Neural progenitor cell (in vitro differentiated cells): ENCODE data around the gene HTR3A. TPM values are rescaled to one million over a fixed set of nuclear protein-coding genes. Genes with fewer than 3 reads are reported as not detected.
A peak's percentile ranks its signal among the peaks of the same experiment; 100 is the strongest.

Experiments
- DNase-seq: peaks from one replicate; pipeline ENCODE4 v3.0.0-alpha.2; 2016; ENCODE audit warnings: low spot score
- H2AFZ ChIP-seq: fragments of 200-600 bp; sonication (generic); replicated peaks from 2 replicates; pipeline ENCODE4 v1.6.1; 2016; ENCODE audit warnings: antibody characterized with exemption
- H3F3A ChIP-seq: fragments of 200-600 bp; sonication (generic); 2 replicates; pipeline ENCODE4 v1.6.1; 2016; ENCODE audit warnings: antibody characterized with exemption, low read depth
- H3K27ac ChIP-seq: fragments of 200-600 bp; sonication (generic); 2 replicates; pipeline ENCODE4 v1.5.1; 2016; ENCODE audit warnings: mild to moderate bottlenecking
- H3K27me3 ChIP-seq: fragments of 200-600 bp; sonication (generic); 2 replicates; pipeline ENCODE4 v1.6.1; 2016; ENCODE audit warnings: mild to moderate bottlenecking, moderate library complexity
- H3K36me3 ChIP-seq: fragments of 200-600 bp; sonication (generic); 2 replicates; pipeline ENCODE4 v1.5.1; 2016
- H3K4me1 ChIP-seq: fragments of 200-600 bp; sonication (generic); 2 replicates; pipeline ENCODE4 v1.6.1; 2016; ENCODE audit warnings: mixed run types
- H3K4me2 ChIP-seq: fragments of 200-600 bp; sonication (generic); 2 replicates; pipeline ENCODE4 v1.6.1; 2016
- H3K4me3 ChIP-seq: fragments of 200-600 bp; sonication (generic); 2 replicates; pipeline ENCODE4 v1.5.1; 2016
- H3K79me2 ChIP-seq: fragments of 200-600 bp; sonication (generic); 2 replicates; pipeline ENCODE4 v1.6.1; 2016; ENCODE audit warnings: low read depth
- H3K9ac ChIP-seq: fragments of 200-600 bp; sonication (generic); 2 replicates; pipeline ENCODE4 v1.6.1; 2016
- H3K9me3 ChIP-seq: fragments of 200-600 bp; sonication (generic); 2 replicates; pipeline ENCODE4 v1.5.1; 2016; ENCODE audit warnings: low read depth
- H4K20me1 ChIP-seq: fragments of 200-600 bp; sonication (generic); 2 replicates; pipeline ENCODE4 v1.6.1; 2016; ENCODE audit warnings: low read depth
- H3K27ac Mint-ChIP-seq: 3 replicates; pipeline ENCODE4 v1.8.0; 2021; ENCODE audit warnings: mixed read lengths
- H3K27me3 Mint-ChIP-seq: 2 replicates; pipeline ENCODE4 v1.8.0; 2022; ENCODE audit warnings: low read depth, mild to moderate bottlenecking, inconsistent platforms, moderate library complexity, mixed read lengths; ENCODE audit not compliant: insufficient read depth
- H3K36me3 Mint-ChIP-seq: 3 replicates; pipeline ENCODE4 v1.8.0; 2021; ENCODE audit warnings: mixed read lengths
- H3K4me1 Mint-ChIP-seq: 3 replicates; pipeline ENCODE4 v1.8.0; 2021; ENCODE audit warnings: mixed read lengths
- H3K4me3 Mint-ChIP-seq: 3 replicates; pipeline ENCODE4 v1.8.0; 2021; ENCODE audit warnings: mild to moderate bottlenecking, moderate library complexity, mixed read lengths
- H3K9me3 Mint-ChIP-seq: 3 replicates; pipeline ENCODE4 v1.8.0; 2020; ENCODE audit warnings: mixed read lengths
- CTCF ChIP-seq: fragments of 200-600 bp; sonication (generic); IDR thresholded peaks from 2 replicates; pipeline ENCODE4 v1.5.1; 2017; ENCODE audit warnings: antibody characterized with exemption, mild to moderate bottlenecking
- EZH2 ChIP-seq: fragments of 200-600 bp; sonication (generic); IDR thresholded peaks from 2 replicates; pipeline ENCODE4 v1.6.1; 2017; ENCODE audit warnings: antibody characterized with exemption, mild to moderate bottlenecking, moderate library complexity
- EZH2phosphoT487 ChIP-seq: fragments of 200-600 bp; sonication (generic); IDR thresholded peaks from 2 replicates; pipeline ENCODE4 v1.6.1; 2017; ENCODE audit warnings: antibody characterized with exemption
- total RNA-seq: library from RNA; depleted of rRNA; stranded (reverse); fragments of >200 nt; gene quantifications from 2 replicates; pipeline ENCODE4 v1.2.3, GENCODE V29; 2015; ENCODE audit warnings: low replicate concordance

HTR3A gene
- total RNA-seq, 1 donor from 2014 or later, result not detected

- no peaks in the 10 kb centered on the region for H3K9me3 Mint-ChIP-seq
- Histone ChIP-seq H3F3A (peaks cover 26% of the 10 kb centered on the region), H3K4me1 (peaks cover 34% of the 10 kb centered on the region), H4K20me1 (peaks cover 7% of the 10 kb centered on the region), H3K79me2 (no peaks in the 10 kb centered on the region), H2AFZ (no peak overlapping the region), H3K4me2 (no peak overlapping the region), H3K9ac (no peak overlapping the region), H3K27me3 (no peaks in the 10 kb centered on the region), H3K36me3 (no peaks in the 10 kb centered on the region), H3K27ac (no peak overlapping the region), H3K9me3 (no peaks in the 10 kb centered on the region), H3K4me3 (no peak overlapping the region)
- DNase-seq, result peak; percentile 76
- H3K27me3 Mint-ChIP-seq, result peaks cover 18% of the 10 kb centered on the region
- peaks cover 30% of the 10 kb centered on the region for H3K4me1 Mint-ChIP-seq
- TF ChIP-seq CTCF (peak; percentile 80), EZH2phosphoT487 (no peak)
- no peaks in the 10 kb centered on the region for H3K36me3 Mint-ChIP-seq
- peak overlapping the region; percentile 60 for H3K27ac Mint-ChIP-seq
- no peak overlapping the region for H3K4me3 Mint-ChIP-seq
Observed at GRCh38 chr11:113994077-113994954, 19.4 kb downstream of the HTR3A start.

GRCh38 chr11:113997473-113997872 lies 22.6 kb downstream of the HTR3A start:
- H3K4me1 Mint-ChIP-seq, result peaks cover 31% of the 10 kb centered on the region
- no peaks in the 10 kb centered on the region for H3K9me3 Mint-ChIP-seq
- peaks cover 4% of the 10 kb centered on the region for H3K27me3 Mint-ChIP-seq

GRCh38 chr11:113998574-113998973 lies 23.7 kb downstream of the HTR3A start:
- Histone ChIP-seq H3K27ac (no peak overlapping the region), H3K4me3 (no peak overlapping the region), H3K4me1 (peaks cover 12% of the 10 kb centered on the region), H2AFZ (no peak overlapping the region), H3F3A (peaks cover 6% of the 10 kb centered on the region), H3K4me2 (no peak overlapping the region), H3K36me3 (no peaks in the 10 kb centered on the region), H3K9me3 (no peaks in the 10 kb centered on the region), H4K20me1 (no peaks in the 10 kb centered on the region), H3K9ac (no peak overlapping the region), H3K27me3 (no peaks in the 10 kb centered on the region), H3K79me2 (no peaks in the 10 kb centered on the region)
- peaks cover 4% of the 10 kb centered on the region for H3K27me3 Mint-ChIP-seq
- peak; percentile 25 for DNase-seq
- no peaks in the 10 kb centered on the region for H3K9me3 Mint-ChIP-seq
- H3K36me3 Mint-ChIP-seq, result no peaks in the 10 kb centered on the region
- no peak overlapping the region for H3K27ac Mint-ChIP-seq
- H3K4me1 Mint-ChIP-seq, result peaks cover 24% of the 10 kb centered on the region
- H3K4me3 Mint-ChIP-seq, result no peak overlapping the region
- TF ChIP-seq EZH2 (no peak), EZH2phosphoT487 (no peak), CTCF (no peak)

More at GRCh38 chr11:113997473-113997872, 22.6 kb downstream of the HTR3A start:
- no peaks in the 10 kb centered on the region for H3K36me3 Mint-ChIP-seq
- Histone ChIP-seq H3K4me1 (peaks cover 21% of the 10 kb centered on the region), H4K20me1 (no peaks in the 10 kb centered on the region), H3K27ac (no peak overlapping the region), H2AFZ (no peak overlapping the region), H3K4me2 (no peak overlapping the region), H3K79me2 (no peaks in the 10 kb centered on the region), H3K9ac (no peak overlapping the region), H3F3A (peaks cover 17% of the 10 kb centered on the region), H3K4me3 (no peak overlapping the region), H3K9me3 (no peaks in the 10 kb centered on the region), H3K27me3 (no peaks in the 10 kb centered on the region), H3K36me3 (no peaks in the 10 kb centered on the region)
- no peak for DNase-seq
- no peak overlapping the region for H3K27ac Mint-ChIP-seq
- H3K4me3 Mint-ChIP-seq, result no peak overlapping the region
- no peak for TF ChIP-seq CTCF
- no peak for TF ChIP-seq EZH2phosphoT487
- no peak for TF ChIP-seq EZH2
